GM12864 (cell line): ENCODE measurements around the gene SARDH.

ENCODE experiments used
- DNase-seq: peaks from one replicate; pipeline ENCODE4 v3.0.0-alpha.2; 2011; ENCODE audit warnings: low read depth
- H3K4me3 ChIP-seq: 2 replicates; pipeline ENCODE4 v1.5.1; 2011; ENCODE audit warnings: mild to moderate bottlenecking, low read depth, low read length, control low read depth
- CTCF ChIP-seq: IDR thresholded peaks from 2 replicates; pipeline ENCODE4 v1.5.1; 2011; ENCODE audit warnings: low read depth, mild to moderate bottlenecking, moderate library complexity, low read length, control low read depth, inconsistent platforms; ENCODE audit errors: missing control alignments

SARDH gene

GRCh38 chr9:133643362-133643755 is 94.8 kb downstream of the SARDH start:
- DNase-seq = no peak
- no peak overlapping the region for H3K4me3 ChIP-seq
- no peak for TF ChIP-seq CTCF

- H3K4me3 ChIP-seq = no peak overlapping the region
- no peak for TF ChIP-seq CTCF
- DNase-seq = no peak
Observed at GRCh38 chr9:133642708-133643361, 95.3 kb downstream of the SARDH start.

- no peak overlapping the region for H3K4me3 ChIP-seq
- no peak for TF ChIP-seq CTCF
- no peak for DNase-seq
Observed at GRCh38 chr9:133641861-133642595, 96.1 kb downstream of the SARDH start.

GRCh38 chr9:133641396-133641655 is 96.8 kb downstream of the SARDH start:
- DNase-seq = no peak
- no peak overlapping the region for H3K4me3 ChIP-seq

GRCh38 chr9:133640580-133641395 is 97.4 kb downstream of the SARDH start:
- no peak for TF ChIP-seq CTCF
- no peak for DNase-seq
- H3K4me3 ChIP-seq = no peak overlapping the region

More at GRCh38 chr9:133641396-133641655, 96.8 kb downstream of the SARDH start:
- TF ChIP-seq CTCF = no peak

GRCh38 chr9:133640160-133640559 is 98.0 kb downstream of the SARDH start:
- no peak overlapping the region for H3K4me3 ChIP-seq
- TF ChIP-seq CTCF = no peak
- DNase-seq = no peak
